NCI-H748 (cell line): ENCODE results near the gene THAP2.
"Not testable (repeated sequence)": the region's sequence is repeated elsewhere in the genome, so short reads cannot be mapped to it uniquely, and the experiment has no call there.

Source experiments
- DNase-seq: peaks from one replicate; lab custom pipeline; 2025; ENCODE audit not compliant: unreplicated experiment; lab: John Stamatoyannopoulos, UW

The THAP2 gene

DNA sequence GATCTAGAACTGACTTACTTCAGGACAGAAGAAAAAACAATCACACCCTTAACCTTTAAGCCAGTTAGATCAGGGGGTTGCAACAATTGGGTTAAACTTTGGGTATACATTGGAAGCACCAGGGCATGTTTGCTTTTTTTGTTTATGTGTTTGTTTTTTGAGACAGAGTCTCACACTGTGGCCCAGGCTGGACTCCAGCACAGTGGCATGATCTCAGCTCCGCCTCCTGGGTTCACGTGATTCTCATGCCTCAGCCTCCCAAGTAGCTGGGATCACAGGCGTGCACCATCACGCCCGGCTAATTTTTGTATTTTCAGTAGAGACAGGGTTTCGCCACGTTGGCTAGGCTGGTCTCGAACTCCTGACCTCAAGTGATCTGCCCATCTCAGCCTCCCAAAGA lies 38.1 kb downstream of the THAP2 start:
- DNase-seq, result not testable (repeated sequence)

DNA sequence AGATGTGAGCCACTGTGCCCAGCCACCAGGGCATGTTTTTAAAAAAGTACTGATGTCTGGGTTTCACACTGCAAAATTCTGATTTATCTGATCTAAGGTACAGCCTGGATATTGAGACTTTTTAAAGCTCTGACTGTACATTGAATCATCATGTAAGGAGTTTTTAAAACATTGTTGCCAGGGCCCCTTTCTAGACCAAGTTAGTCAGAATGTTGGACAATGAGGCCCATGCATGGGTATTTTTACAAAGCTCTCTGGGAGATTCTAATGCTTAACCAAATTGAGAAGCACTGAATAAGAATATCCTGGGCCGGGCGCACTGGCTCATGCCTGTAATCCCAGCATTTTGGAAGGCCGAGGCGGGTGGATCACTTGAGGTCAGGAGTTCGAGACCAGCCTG lies 38.5 kb downstream of the THAP2 start:
- no peak for DNase-seq

DNA sequence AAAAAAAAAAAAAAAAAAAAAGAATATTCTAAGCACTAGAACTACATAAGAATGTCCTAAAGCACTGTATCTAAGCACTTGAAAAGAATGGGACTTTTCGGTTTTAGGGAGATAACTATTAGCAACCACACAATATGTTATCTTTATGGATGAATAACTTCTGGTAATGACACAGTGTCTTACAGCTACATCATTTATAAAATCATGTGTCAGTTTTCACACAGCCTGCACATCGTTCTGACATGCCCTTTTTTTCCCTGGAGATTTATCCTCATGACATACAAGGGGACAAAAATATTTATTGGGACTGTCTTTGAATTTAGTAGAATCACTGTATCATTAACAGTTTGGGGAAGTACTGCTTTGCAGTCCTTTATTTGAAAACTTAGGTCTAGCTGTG lies 39.1 kb downstream of the THAP2 start:
- DNase-seq, result no peak

DNA sequence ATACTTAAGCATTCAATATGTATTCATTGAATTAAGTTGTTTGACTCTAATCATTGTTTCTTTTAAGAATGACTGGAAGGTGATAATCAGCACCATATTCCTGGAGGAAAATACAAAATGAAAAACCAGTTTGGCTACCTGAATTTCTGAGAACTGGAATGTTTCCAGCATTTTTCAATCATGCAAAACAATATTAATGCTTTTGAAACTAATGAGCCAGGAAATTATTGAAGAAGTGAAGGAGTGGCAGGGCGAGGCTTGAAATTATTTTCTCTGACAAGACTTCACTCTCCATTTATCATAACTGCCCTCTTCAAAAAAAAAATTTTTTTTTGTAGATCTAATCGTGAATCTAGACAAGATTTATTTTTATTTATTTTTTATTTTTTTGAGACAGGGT lies 40.8 kb downstream of the THAP2 start:
- no peak for DNase-seq

DNA sequence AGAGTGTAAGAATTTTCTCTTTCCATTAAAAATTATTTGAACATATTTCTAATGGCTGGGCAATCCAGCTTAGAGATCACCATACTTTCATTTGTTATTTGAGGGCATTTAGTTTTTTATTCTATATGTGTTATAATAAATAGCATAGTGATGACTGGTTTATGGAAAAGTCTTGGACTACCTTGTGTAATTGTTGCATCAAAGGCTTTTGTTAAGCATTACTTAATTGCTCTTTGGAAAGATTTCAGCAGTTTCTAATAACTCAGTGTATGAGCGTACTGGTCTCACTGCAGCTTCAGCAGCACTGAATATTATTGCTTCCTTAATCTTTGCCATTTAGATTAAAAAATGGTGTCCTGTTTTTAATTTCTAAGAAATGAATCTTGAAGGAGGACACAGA lies 44.6 kb downstream of the THAP2 start:
- DNase-seq, result no peak

DNA sequence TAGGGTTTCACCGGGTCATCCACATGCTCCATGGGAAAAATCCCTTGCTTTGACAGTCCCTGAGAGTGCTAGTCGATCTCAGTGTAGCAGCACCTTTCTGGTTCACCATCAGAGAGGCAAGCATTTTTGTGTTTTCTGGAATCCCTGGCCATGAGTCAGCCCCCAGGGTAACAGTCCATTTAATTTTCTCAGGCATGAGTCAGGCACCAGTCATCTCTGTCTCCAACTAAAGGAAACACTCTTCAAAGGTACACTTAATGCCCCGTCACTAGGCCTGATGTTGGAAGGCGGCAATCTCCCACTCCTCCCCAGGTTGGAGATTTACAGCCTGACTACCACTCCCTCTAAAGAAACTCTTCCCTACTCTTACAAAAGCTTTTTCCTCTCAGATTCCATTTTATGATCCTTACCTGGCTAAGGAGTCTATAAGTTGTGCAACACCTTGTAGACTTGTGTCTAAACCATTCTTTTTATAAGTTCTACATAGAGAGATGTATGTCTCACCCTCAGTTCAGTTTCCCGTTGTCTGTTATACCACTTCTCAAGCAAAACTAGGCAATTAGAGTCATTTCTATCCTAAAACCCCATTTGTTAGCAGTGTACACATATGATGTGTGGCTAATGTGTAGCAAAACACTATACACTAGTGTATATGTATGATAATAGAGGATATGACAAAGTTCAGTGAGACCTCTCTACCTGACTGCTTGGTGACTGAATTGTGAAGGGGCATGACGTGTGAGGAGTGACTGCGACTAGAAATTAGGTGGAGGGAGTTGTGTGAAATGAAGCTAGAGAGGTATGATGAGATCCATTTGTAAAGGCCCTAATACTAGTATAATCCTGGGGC lies 46.4 kb downstream of the THAP2 start:
- no peak for DNase-seq

DNA sequence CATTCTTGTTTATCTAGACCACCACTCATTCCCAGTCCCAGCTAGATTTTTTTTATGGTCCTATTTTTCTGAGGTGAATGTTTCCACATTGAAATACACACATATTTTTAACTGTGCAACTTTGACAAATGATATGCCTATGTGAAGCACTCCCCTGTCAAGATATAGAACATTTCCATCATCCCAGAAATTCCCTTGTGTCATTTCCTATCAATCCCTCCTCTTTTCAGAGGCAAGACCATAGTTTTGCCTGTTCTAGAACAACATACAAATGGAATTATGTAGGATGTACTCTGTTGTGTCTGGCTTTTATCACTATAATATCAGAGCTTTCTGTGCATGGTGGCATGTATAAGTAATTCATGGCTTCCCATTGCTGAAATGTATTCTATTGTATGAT lies 54.5 kb downstream of the THAP2 start:
- no peak for DNase-seq

DNA sequence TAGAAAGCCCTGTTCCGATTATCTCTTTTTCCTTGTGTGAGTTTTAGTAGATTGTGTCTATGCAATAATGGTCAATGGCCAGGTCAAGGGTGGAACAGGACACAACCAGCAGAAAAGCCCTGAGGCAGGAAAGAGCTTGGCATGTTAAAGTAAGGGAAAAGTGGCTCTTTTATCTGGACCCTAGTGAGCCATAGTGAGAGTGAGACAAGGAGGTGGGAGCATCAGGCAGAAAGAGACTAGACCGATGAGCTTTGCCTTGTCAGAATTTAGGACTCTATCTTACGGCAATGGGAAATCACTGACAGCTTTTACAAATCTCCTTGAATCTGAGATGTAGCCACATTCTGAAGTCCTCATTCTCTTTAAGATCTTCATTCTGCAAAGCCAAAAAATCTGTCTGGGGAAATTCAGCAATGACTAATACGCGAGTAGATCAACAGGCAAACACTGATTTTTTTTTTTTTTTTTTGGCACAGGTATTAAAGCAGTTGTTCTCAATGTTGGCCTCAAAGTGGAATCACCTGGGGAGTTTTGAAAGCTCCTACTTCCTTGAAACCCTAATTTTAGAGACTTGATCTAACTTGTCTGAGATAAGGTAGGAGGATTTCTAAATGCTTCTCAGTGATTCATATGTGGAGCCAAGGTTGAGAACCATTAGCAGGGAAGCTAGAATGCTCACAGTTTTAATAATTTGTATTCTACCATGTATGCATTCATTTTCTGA lies 55.7 kb downstream of the THAP2 start:
- no peak for DNase-seq

DNA sequence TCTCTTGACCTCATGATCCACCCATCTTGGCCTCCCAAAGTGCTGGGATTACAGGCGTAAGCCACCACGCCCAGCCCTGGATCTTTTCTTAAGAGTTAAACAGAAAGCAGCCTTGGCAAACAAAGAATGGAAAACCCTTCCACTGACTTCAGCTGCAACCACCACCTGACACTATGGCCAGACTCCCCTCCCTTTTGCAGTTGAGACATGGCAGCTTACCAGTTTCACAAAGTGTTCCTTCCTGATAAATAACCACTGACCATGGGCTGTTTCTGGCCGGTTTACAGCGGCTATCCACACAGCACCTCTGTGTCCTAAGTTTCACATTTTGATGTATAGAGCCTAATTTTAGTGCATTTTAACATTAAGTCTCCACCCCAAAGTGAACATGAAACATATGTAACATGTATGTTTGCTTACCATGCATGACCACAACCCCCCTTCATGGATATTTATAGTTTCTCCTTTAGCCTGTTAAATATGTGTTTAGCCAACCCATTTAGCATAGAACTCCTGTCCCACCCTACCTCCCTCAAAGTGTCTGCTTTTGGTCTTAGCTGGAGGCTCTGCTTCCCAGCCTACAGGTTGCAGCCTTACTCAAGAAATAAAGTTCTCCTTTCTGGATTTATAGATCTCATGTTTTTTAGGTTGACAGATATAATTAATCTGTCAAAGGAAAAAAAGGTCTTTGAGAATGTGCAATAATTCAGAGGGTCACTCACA lies 57.8 kb downstream of the THAP2 start:
- DNase-seq, result no peak

DNA sequence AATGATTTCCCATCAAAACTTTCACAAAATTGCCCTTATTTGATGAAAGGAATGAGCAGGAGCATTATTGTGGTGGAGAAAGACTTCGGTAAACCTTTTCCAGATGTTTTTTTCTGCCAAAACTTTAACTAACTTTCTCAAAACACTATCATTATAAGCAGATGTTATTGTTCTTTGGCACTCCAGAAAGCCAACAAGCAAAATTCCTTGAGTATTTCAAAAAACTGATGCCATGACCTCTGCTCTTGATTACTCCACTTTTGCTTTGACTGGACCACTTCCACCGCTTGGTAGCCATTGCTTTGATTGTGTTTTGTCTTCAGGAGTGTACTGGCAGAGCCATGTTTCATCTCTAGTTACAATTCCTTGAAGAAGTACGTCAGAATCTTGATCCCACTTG lies 60.9 kb downstream of the THAP2 start:
- DNase-seq, result no peak

DNA sequence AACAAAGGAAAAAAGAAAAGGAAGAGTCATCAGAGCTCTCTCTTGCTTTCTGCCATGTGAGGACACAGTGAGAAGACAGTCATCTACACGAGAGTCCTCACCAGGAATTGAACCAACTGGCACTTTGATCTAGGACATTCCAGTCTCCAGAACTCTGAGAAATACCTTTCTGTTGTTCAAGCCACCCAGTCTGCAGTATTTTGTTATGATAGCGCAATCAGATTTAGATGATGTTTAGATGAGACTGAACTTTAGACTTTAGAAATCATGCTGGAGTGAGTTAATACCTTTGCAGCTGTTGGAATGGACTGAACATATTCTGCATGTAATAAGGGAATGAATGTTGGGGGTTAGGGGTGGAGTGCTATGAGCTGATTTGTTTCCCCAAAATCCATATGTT lies 62.4 kb downstream of the THAP2 start:
- DNase-seq, result no peak

DNA sequence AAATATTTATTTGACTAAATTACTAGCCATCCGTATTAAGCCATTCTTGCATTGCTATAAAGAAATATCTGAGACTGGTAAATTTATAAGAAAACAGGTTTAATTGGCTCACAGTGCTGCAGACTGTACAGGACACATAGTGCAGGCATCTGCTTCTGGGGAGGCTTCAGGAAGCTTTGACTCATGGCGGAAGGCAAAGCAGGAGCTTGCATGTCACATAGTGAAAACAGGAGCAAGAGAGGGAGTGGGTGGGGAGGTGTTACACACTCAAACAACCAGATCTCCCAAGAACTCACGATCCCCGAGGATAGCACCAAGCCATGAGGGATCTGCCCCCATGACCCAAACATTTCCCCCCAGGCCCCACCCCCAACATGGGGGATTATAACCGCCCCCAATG lies 63.9 kb downstream of the THAP2 start:
- DNase-seq, result no peak
